HG02623 (cell line): ENCODE results near the gene TBL3.
A peak's percentile ranks its signal among the peaks of the same experiment; 100 is the strongest.
"Not testable (repeated sequence)": the region's sequence is repeated elsewhere in the genome, so short reads cannot be mapped to it uniquely, and the experiment has no call there.

Source experiments
- ATAC-seq: cut with Tn5 transposase; IDR thresholded peaks from one replicate; pipeline ENCODE4 v1.9.1; 2021; ENCODE audit warnings: moderate library complexity; ENCODE audit not compliant: unreplicated experiment

The TBL3 gene

DNA sequence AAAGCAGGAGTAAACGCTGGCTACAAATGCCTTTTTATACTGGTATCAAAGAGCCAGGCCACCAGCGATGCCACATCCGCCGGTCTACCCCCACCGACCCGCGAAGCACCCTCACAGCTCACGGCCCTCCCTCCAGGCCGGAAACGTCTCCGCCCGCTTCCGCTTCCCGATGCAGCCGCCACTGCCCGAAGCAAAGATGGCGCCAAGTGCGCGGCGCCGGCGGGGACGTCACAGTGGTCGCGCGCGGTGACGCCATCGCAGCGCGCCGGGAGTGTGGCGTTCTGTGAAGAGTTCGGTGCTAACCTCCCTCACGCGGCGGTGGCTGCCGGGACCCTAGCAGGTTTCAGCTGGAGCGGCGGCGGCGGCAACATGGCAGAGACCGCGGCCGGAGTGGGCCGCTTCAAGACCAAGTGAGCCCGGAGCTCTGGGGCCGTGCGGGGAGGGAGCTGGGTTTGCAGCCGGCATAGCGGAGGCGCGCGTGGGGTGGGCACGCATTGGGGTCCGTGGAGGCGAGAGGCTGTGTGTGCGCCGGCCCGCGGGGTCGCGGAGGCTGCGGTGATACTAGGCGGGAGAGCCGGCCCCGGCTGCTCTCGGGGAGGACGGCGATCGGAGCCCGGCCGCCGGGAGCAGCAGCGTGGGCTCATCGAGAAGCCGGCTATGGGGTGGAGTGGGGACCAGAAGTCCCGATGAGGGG is at the start of gene TBL3:
Gene TBL3 (plus strand): TSS at position 258 of the 694 bp plus-strand sequence. CDS start 112 bp downstream, at position 370.
- peak; percentile 80 for ATAC-seq

- ATAC-seq: no peak
These were observed 49.5 kb upstream of the TBL3 start for GRCh38 chr16:1922357-1922756.

- no peak for ATAC-seq
These were observed 48.4 kb upstream of the TBL3 start for GRCh38 chr16:1923299-1924034.

DNA sequence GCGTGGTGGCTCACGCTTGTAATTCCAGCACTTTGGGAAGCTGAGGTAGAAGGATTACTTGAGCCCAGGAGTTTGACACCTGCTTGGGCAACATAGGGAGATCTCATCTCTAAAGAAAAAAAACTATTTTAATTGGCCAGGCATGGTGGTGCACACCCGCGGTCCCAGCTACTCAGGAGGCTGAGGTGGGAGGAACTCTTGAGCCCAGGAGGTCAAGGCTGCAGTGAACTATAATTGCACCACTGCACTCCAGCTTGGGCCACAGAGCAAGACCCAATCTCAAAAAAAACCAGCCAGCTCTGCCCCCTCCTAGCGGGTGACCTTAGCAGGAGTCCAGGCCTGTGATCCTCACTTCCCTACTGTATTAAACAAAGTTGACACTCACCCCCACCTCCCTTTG is 47.8 kb upstream of the TBL3 start:
- ATAC-seq: no peak

DNA sequence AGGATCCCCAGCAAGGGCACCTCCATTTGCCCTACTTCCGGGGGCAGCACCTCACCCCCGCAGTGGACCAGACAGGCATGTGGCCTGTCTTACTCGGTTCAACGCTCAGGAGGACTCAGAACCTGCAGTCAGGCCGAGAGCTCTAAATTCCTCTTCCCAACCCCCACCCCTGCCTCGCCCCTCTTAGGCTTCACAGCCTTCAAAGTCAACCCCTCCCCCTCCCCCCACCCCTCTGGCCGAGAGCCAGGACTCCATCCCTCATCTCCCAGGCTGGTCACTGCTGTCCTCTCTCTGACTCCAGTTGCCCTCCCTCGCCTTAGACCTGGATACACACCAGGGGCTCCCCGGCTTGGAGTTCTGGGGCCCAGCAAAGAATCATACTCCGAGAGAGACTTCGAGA is 45.6 kb upstream of the TBL3 start:
- no peak for ATAC-seq

GRCh38 chr16:1929105-1929504 is 42.7 kb upstream of the TBL3 start:
- ATAC-seq: peak; percentile 21

DNA sequence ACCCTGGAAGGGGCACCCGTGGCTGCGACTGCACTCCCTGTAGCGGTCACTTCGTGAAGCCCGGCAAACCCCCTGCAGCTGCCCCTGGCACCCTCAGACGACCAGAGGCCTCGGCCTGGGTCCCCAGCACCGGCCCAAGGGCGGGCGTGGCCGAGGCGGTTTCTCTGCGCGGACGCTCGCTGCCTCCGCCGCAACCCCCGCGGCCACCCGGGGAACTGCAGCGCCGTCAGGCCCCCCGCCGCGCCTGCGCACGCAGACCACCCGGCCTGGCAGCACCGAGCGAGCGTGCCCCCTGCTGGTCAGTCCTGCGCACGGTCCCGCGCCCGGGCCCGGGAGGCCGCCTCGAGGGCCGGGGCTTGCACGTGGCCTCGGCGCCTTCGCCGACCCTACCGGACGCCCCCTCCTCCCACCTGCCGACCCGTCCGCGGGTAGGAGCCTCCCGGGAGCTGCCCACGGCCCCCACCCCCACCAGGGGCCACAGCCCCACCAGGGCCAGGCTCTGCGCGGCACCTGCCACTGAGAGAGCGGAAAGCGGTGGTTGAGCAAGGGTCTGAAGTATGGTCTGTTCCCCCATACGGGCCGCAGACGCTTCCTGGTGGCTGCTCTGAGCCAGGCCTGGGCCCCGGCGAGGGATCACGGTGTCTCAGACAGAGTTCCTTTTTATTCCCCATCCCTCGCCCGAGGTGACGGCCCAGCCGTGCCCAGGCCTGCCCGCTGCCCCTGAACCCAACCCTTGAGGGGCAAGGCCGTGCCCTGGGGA is 42.1 kb upstream of the TBL3 start:
- peak; percentile 77 for ATAC-seq

DNA sequence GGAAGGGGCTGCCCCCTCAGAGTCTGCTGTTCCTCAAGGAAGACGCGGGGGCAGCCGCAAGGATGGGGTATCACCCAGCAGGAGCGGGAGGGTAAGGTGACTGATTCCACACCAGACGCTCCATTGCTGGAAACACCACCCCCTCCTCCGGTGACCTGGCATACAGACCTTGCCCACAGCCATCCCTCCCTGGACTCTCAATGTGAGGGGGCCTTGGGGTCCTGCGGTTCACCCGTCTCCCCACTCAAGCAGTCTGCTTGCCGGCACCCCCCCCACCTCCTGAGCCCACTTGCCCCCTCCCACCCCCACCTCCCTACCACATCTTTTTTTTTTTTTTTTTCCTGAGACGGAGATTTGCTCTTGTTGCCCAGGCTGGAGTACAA is 41.5 kb upstream of the TBL3 start:
- no peak for ATAC-seq

DNA sequence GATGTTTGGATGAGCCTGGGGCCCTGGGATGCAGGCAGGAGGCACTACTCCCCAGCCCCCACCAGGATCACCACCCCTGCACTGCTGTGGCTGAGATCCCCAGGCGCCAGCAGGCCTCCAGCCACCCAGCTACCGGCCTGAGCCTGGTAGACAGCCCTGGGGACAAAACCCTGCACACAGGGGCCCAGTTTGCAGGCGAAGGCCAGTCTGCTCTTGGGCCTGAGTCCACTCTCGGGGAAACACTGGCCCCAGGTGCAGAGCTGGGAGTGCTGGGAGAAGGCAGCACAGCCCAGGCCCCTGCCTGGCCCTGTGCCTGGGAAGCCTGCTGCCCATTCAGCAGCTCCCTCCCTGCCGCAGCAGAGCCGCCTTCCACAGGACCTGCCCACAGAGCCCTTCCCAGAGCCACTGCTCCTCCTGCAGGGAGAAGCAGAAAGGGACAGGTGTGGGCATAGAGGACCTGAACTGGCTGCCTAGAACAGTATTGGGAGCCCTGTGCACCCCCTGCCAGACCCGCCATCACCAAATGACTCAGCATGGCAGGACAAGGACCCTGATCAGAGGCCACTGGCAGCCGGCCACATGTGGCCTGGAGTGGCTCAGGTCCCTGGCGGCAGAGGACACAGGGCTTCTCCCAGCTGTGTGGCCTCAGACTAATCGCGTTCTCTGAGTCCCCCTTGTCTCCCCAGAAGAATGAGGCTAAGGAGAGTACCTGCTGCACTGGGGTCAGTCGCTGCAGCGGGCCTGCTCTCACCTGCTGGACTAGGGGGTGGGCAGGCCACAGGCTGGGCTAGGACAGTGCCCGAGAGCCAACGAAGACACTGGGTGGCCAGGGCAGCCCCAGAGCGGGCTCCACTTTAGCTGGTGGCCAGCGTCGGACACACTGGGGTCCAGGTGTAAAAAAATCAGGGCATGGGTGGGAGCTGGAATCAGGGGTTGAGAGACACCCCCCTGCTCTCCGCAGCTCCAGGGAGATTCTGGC is 39.5 kb upstream of the TBL3 start:
- ATAC-seq: no peak

- ATAC-seq: no peak
These were observed 38.7 kb upstream of the TBL3 start for GRCh38 chr16:1933097-1933661.

- ATAC-seq: no peak
These were observed 34.8 kb upstream of the TBL3 start for GRCh38 chr16:1936945-1937479.

DNA sequence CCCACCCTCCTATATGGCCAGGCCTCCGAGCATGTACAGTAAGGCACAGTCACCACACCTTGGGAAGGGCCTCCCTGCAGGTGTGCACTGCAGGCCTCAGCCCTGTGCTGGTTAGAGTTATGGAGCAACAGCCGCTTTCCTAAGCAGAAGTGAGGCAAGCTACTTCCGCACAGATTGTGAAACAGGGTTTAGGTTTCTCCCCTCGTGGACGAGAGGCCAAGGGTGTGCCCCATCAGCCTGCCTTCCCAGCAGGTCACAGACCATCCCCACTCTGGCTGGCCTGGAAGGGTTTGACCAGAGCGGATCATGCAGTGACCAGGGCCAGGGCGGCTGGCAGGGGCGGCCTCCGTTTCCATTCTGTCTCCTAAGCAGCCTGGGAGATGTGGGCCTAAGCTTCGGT is 33.5 kb upstream of the TBL3 start:
- ATAC-seq: no peak

GRCh38 chr16:1938910-1939309 is 32.9 kb upstream of the TBL3 start:
- ATAC-seq: no peak

DNA sequence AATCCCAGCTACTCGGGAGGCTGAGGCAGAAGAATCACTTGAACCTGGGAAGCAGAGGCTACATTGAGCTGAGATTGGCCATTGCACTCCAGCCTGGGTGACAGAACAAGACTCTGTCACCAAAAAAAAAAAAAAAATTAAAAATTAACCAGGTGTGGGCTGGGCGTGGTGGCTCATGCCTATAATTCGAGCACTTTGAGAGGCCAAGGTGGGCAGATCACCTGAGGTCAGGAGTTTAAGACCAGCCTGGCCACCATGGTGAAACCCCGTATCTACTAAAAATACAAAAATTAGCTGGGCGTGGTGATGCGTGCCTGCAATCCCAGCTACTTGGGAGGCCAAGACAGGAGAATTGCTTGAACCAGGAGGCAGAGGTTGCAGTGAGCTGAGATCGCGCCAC is 32.0 kb upstream of the TBL3 start:
- ATAC-seq: not testable (repeated sequence)

GRCh38 chr16:1940273-1941161 is 31.3 kb upstream of the TBL3 start:
- no peak for ATAC-seq

DNA sequence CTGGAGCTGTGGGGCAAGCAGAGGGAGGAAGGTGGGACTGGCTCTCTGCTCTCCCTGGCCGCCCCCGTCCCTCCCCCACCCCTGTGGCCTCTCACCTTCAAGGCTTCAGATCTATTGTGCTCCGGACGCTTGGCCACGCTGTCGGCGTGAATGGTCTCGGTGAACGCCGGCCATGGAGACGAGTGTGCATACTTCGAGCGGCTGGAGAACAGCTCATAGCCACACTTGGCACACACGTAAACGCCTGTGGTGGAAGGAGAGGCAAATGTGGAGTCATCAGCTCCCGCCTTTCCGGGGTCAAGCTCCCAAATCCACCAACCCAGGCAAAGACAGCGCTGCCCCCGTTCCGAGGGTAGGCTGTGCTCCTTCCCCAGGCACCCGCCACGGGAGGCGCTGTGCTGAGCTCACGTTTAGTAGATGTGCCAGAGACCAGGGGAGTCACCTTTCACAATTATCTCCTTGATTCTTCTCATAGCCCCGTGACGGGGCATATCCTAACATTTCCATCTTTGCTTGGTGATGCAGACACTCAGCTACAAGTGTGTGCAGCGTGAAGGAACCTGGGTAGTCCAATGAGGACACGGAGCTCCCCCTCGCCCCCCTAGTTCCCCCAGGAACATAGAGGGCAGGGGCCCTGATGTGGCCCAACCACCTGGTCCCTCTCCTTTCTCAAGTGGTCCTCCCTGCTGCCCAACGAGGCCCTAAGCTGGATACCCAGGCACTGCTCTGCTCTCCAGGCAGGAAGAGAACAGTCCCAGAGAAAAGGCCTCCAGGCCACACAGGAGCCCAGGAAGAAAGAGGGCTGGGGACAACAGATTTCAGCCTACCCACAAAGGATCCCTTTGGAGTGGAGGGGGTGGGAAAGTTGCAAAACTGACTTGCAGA is 30.4 kb upstream of the TBL3 start:
- ATAC-seq: no peak

GRCh38 chr16:1942047-1942809 is 29.6 kb upstream of the TBL3 start:
- ATAC-seq: no peak
